IMR-90 (cell line): ENCODE measurements around the gene RGS13. TPM values are rescaled to one million over a fixed set of nuclear protein-coding genes. Genes with fewer than 3 reads are reported as not detected.

Experiments
- ATAC-seq: fragments of 200-7000 bp; cut with Tn5 transposase; 2 replicates; pipeline ENCODE4 v1.9.1; 2020; ENCODE audit warnings: low read depth, mild to moderate bottlenecking, moderate library complexity
- BruUV-seq: library from RNA; stranded (reverse); fragments of 400-500 nt; replicated peaks from 2 replicates; lab custom pipeline; 2021; lab: Mats Ljungman, UMichigan
- CTCF ChIA-PET: fragments of 300-600 bp; formaldehyde crosslinking; extraction: SDS; loops from one replicate; lab custom pipeline; 2021; ENCODE audit warnings: antibody characterized with exemption; lab: Yijun Ruan, JAX
- POLR2A ChIA-PET: fragments of 300-600 bp; sonication (Branson Sonifier 250); formaldehyde crosslinking; loops from one replicate; lab custom pipeline; 2022; ENCODE audit warnings: antibody characterized with exemption; ENCODE audit not compliant: unreplicated experiment; lab: Charles Lee
- DNase-seq: peaks from one replicate; pipeline ENCODE4 v3.0.0; 2013
- H2AFZ ChIP-seq: replicated peaks from 2 replicates; pipeline ENCODE3; 2013; ENCODE audit warnings: low read length, mild to moderate bottlenecking; ENCODE audit not compliant: poor library complexity
- H2AK5ac ChIP-seq: 2 replicates; pipeline ENCODE4 v1.6.1; 2013; ENCODE audit warnings: low read depth, low read length, inconsistent platforms
- H2AK9ac ChIP-seq: replicated peaks from 2 replicates; pipeline ENCODE3; 2013; ENCODE audit warnings: mild to moderate bottlenecking, low read depth, low read length, moderate library complexity; ENCODE audit not compliant: poor library complexity
- H2BK120ac ChIP-seq: 2 replicates; pipeline ENCODE4 v1.6.1; 2013; ENCODE audit warnings: low read depth, low read length, inconsistent platforms
- H2BK15ac ChIP-seq: 3 replicates; pipeline ENCODE4 v1.6.1; 2013; ENCODE audit warnings: low read depth, low read length, inconsistent platforms
- H2BK20ac ChIP-seq: 2 replicates; pipeline ENCODE4 v1.6.1; 2013; ENCODE audit warnings: low read depth, mild to moderate bottlenecking, inconsistent platforms, low read length, moderate library complexity
- H2BK5ac ChIP-seq: 2 replicates; pipeline ENCODE4 v1.6.1; 2013; ENCODE audit warnings: mild to moderate bottlenecking, low read depth, low read length, inconsistent platforms; ENCODE audit not compliant: poor library complexity, severe bottlenecking
- H3K14ac ChIP-seq: replicated peaks from 2 replicates; pipeline ENCODE4 v1.6.1; 2013; ENCODE audit warnings: low read depth, low read length, inconsistent platforms
- H3K18ac ChIP-seq: 2 replicates; pipeline ENCODE4 v1.6.1; 2013; ENCODE audit warnings: low read depth, low read length, control low read depth
- H3K23ac ChIP-seq: 2 replicates; pipeline ENCODE4 v1.6.1; 2013; ENCODE audit warnings: low read depth, low read length, inconsistent platforms
- H3K27ac ChIP-seq: 2 replicates; pipeline ENCODE4 v1.5.1; 2013; ENCODE audit warnings: mild to moderate bottlenecking, control low read depth, low read length; ENCODE audit not compliant: insufficient read depth
- H3K27me3 ChIP-seq: 2 replicates; pipeline ENCODE4 v1.6.1; 2013; ENCODE audit warnings: low read length; ENCODE audit not compliant: control insufficient read depth, insufficient read depth
- H3K36me3 ChIP-seq: 2 replicates; pipeline ENCODE4 v1.6.1; 2013; ENCODE audit warnings: low read length, mixed read lengths; ENCODE audit not compliant: control insufficient read depth, insufficient read depth
- H3K4ac ChIP-seq: 2 replicates; pipeline ENCODE4 v1.6.1; 2013; ENCODE audit warnings: low read depth, low read length, inconsistent platforms
- H3K4me1 ChIP-seq: 2 replicates; pipeline ENCODE4 v1.6.1; 2013; ENCODE audit warnings: low read length, mixed read lengths; ENCODE audit not compliant: control insufficient read depth, insufficient read depth
- H3K4me2 ChIP-seq: 2 replicates; pipeline ENCODE4 v1.6.1; 2013; ENCODE audit warnings: low read depth, mild to moderate bottlenecking, control low read depth, low read length, moderate library complexity
- H3K4me3 ChIP-seq: 2 replicates; pipeline ENCODE4 v1.5.1; 2013; ENCODE audit warnings: low read depth, mild to moderate bottlenecking, control low read depth, low read length, moderate library complexity; ENCODE audit not compliant: insufficient read depth
- H3K56ac ChIP-seq: 2 replicates; pipeline ENCODE4 v1.6.1; 2013; ENCODE audit warnings: low read length, inconsistent platforms; ENCODE audit not compliant: insufficient read depth; ENCODE audit errors: extremely low read depth
- H3K79me1 ChIP-seq, 2 experiments: 2 replicates each; pipeline ENCODE4 v1.6.1; 2013; ENCODE audit warnings: low read length in 2 of 2, inconsistent platforms in 1 of 2, low read depth in 1 of 2
- H3K9ac ChIP-seq: 2 replicates; pipeline ENCODE4 v1.6.1; 2013; ENCODE audit warnings: low read depth, low read length, control low read depth
- H3K9me1 ChIP-seq: 2 replicates; pipeline ENCODE4 v1.6.1; 2013; ENCODE audit warnings: low read length, inconsistent platforms; ENCODE audit not compliant: insufficient read depth
- H3K9me3 ChIP-seq: 2 replicates; pipeline ENCODE4 v1.6.1; 2013; ENCODE audit warnings: low read length; ENCODE audit not compliant: control insufficient read depth, insufficient read depth
- H4K20me1 ChIP-seq: 2 replicates; pipeline ENCODE4 v1.6.1; 2013; ENCODE audit warnings: low read length, inconsistent platforms; ENCODE audit not compliant: insufficient read depth
- H4K5ac ChIP-seq: 2 replicates; pipeline ENCODE4 v1.6.1; 2013; ENCODE audit warnings: mild to moderate bottlenecking, low read depth, low read length, control low read depth
- H4K8ac ChIP-seq, 2 experiments: 2 replicates each; pipeline ENCODE4 v1.6.1; 2013; ENCODE audit warnings: low read depth in 2 of 2, low read length in 2 of 2, control low read depth in 1 of 2, inconsistent platforms in 1 of 2
- H4K91ac ChIP-seq: 2 replicates; pipeline ENCODE4 v1.6.1; 2013; ENCODE audit warnings: low read depth, low read length, inconsistent platforms; ENCODE audit not compliant: insufficient read depth
- BHLHE40 ChIP-seq: fragments of 150-350 bp; IDR thresholded peaks from 2 replicates; pipeline ENCODE4 v1.6.1; 2016; ENCODE audit warnings: mild to moderate bottlenecking, low read depth, low read length
- CEBPB ChIP-seq: IDR thresholded peaks from 2 replicates; pipeline ENCODE4 v1.6.1; 2012; ENCODE audit warnings: low read depth, low read length, improper control_type of control experiment
- CTCF ChIP-seq: conservative IDR thresholded peaks from 2 replicates; pipeline ENCODE4 v1.5.1; 2012; ENCODE audit warnings: mild to moderate bottlenecking, low read depth, low read length, improper control_type of control experiment
- ELK1 ChIP-seq: fragments of 150-350 bp; IDR thresholded peaks from 2 replicates; pipeline ENCODE4 v1.6.1; 2016; ENCODE audit warnings: low read depth, mild to moderate bottlenecking, low read length, moderate library complexity, borderline replicate concordance
- FOS ChIP-seq: fragments of 150-350 bp; IDR thresholded peaks from 2 replicates; pipeline ENCODE4 v1.6.1; 2016; ENCODE audit warnings: low read depth, low read length
- MAFK ChIP-seq: IDR thresholded peaks from 2 replicates; pipeline ENCODE4 v1.6.1; 2012; ENCODE audit warnings: low read depth, low read length, improper control_type of control experiment
- MXI1 ChIP-seq: IDR thresholded peaks from 2 replicates; pipeline ENCODE4 v1.6.1; 2012; ENCODE audit warnings: low read depth, mild to moderate bottlenecking, low read length, moderate library complexity, borderline replicate concordance
- NFE2L2 ChIP-seq: fragments of 150-350 bp; IDR thresholded peaks from 2 replicates; pipeline ENCODE4 v1.6.1; 2016; ENCODE audit warnings: low read depth, mild to moderate bottlenecking, low read length
- POLR2A ChIP-seq: IDR thresholded peaks from 2 replicates; pipeline ENCODE4 v1.6.1; 2012; ENCODE audit warnings: mild to moderate bottlenecking, low read depth, low read length
- RAD21 ChIP-seq: IDR thresholded peaks from 2 replicates; pipeline ENCODE4 v1.6.1; 2012; ENCODE audit warnings: low read length, improper control_type of control experiment
- RCOR1 ChIP-seq: IDR thresholded peaks from 2 replicates; pipeline ENCODE4 v1.6.1; 2012; ENCODE audit warnings: mild to moderate bottlenecking, low read length, improper control_type of control experiment; ENCODE audit not compliant: insufficient replicate concordance
- RFX5 ChIP-seq: IDR thresholded peaks from 2 replicates; pipeline ENCODE4 v1.8.0; 2012; ENCODE audit warnings: low read depth, mild to moderate bottlenecking, low read length, moderate library complexity
- SMC3 ChIP-seq: fragments of 150-350 bp; IDR thresholded peaks from 2 replicates; pipeline ENCODE4 v1.6.1; 2016; ENCODE audit warnings: low read depth, mild to moderate bottlenecking, antibody characterized with exemption, low read length, moderate library complexity
- WGBS, 2 experiments: methylation state at CpG; one replicate each; pipeline versions ENCODE4 v1.1.5 to v1.1.7; 2013; ENCODE audit warnings: missing lambda C conversion rate in 2 of 2; ENCODE audit not compliant: insufficient read length in 1 of 2; ENCODE audit errors: extremely low coverage in 2 of 2; 5-methylcytosine and 5-hydroxymethylcytosine counted together
- dilution Hi-C: fragments of 300-500 bp; cut with HindIII; formaldehyde crosslinking; loops from one replicate; pipeline ENCODE4 v1.14.3; 2018; ENCODE audit warnings: low sequenced_read_pairs; ENCODE audit not compliant: unreplicated experiment
- in situ Hi-C: fragments of 300-500 bp; cut with MboI; formaldehyde crosslinking; loops from 3 replicates; pipeline ENCODE4 v1.14.3; 2019; ENCODE audit warnings: low sequenced_read_pairs, inconsistent platforms, mixed read lengths
- intact Hi-C: fragments of 100-400 bp; cut with micrococcal nuclease; formaldehyde crosslinking; loops from 2 replicates; pipeline ENCODE4 v1.10.0; 2022
- polyA plus RNA-seq, 3 experiments: library from polyadenylated mRNA; depleted of rRNA; stranded (reverse); fragments of >200 nt; gene quantifications; 2 replicates each; pipeline ENCODE4 v1.2.3, GENCODE V29; 2012; ENCODE audit warnings: low replicate concordance in 1 of 3
- total RNA-seq: library from RNA; depleted of rRNA; stranded (reverse); fragments of >200 nt; gene quantifications from 2 replicates; pipeline ENCODE4 v1.2.3, GENCODE V29; 2012

RGS13 gene
- total and polyA plus RNA-seq, 2 of the 4 experiments (the other 2 are of a cell fraction): not detected

DNA sequence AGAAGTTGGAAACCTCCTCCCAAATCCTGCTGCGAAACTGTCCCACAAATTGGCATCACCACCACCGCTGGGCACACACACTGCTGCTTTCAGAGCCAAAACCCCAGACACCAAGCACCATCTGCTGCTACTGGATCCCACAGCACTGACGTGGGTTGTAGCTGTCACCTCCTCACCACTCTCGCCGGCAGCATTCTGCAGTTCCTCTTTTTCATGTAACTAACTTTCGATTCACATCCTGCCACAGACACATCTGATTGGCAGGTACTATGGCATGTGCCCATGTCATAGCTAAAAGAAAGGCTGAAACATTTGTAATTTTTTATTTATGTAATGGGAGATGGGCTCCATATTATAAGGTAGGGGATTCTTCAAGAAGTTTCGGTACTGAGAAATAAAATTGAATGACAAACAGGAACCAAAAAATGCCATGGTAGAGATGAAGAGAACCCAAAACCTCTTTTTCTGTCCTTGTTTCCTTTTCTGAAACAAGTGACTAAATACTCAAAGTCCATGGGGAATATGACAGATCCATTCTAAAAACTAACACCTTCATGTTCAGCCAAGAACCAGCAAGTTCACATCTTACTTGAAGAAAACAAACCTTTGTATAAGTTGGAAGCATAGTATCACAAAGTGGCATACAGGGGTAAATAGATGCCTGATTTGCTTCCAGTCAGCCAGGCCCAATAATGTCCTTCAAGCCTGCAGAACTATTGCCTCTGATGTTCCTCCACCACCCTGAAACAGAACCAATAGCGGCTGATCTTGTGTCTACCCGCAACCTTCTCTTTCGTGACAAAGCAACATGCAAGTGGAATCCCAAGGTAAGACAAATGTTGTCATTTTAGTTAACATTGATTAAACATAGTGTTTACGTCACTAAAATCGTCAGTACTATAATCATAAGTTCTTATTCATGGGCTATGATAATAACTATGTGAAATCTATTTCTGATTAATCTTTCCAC, 26.6 kb upstream of the RGS13 start:
- Histone ChIP-seq H4K5ac (no peak overlapping the region), H2BK15ac (no peak overlapping the region; the same call in 2 of the 3 replicates), H3K27ac (no peak overlapping the region), H2BK120ac (peak overlapping the region; percentile 46; the same call in 1 of the 2 replicates), H2AFZ (no peak overlapping the region), H3K9me1 (no peaks in the 10 kb centered on the region), H3K14ac (no peak overlapping the region), H2BK5ac (no peak overlapping the region), H3K36me3 (no peaks in the 10 kb centered on the region), H3K79me1 (no peaks in the 10 kb centered on the region), H4K91ac (peak overlapping the region; percentile 61; the same call in 1 of the 2 replicates), H3K18ac (0 out of 2 replicates have a peak overlapping the region, but pooled peaks have one; percentile 52), H3K9me3 (no peaks in the 10 kb centered on the region), H2AK9ac (no peak overlapping the region), H4K20me1 (no peaks in the 10 kb centered on the region), H3K56ac (no peak overlapping the region), H3K4ac (peak overlapping the region; percentile 64; the same call in 1 of the 2 replicates), H3K4me1 (no peaks in the 10 kb centered on the region; the same call in 1 of the 2 replicates), H4K8ac (peak overlapping the region in 1 of 2 experiments; percentile 19; a peak in 1 of 4 replicates), H2AK5ac (peak overlapping the region; percentile 17; the same call in 1 of the 2 replicates), H3K23ac (no peak overlapping the region), H2BK20ac (no peak overlapping the region), H3K27me3 (no peaks in the 10 kb centered on the region), H3K4me2 (no peak overlapping the region), H3K4me3 (no peak overlapping the region), H3K9ac (no peak overlapping the region)
- intact Hi-C loops: loop anchor here (1.0 to 2.0 kb wide), 3 partner anchors 132 to 421 kb away; no protein-coding TSS in a partner anchor
- DNase-seq (no peak), ATAC-seq (no peak)
- no TSS peak for BruUV-seq
- ChIA-PET CTCF (interaction anchor here (1.2 to 1.9 kb wide), 2 partner anchors 132 to 135 kb away, joined by 4 to 12 read pairs; no protein-coding TSS in a partner anchor), POLR2A (interaction anchor here (0.7 kb wide), 1 partner anchor 1111 kb away, joined by 3 read pairs; no protein-coding TSS in a partner anchor)
- dilution Hi-C loops: no loop called here
- in situ Hi-C loops: no loop called here
- WGBS, 2 experiments: 93% methylated on average over 3 of the region's 12 CpGs; no CpG with 5 or more reads in 1 of the 2 experiments
- TF ChIP-seq RCOR1 (no peak), MAFK (no peak), ELK1 (no peak), CEBPB (no peak), BHLHE40 (no peak), SMC3 (no peak), RFX5 (no peak), FOS (no peak), RAD21 (no peak), MXI1 (no peak), POLR2A (no peak), NFE2L2 (no peak), CTCF (no peak)
